Amniotic epithelial cell (primary cell): ENCODE measurements around the gene KRTAP5-8.
"Not testable (repeated sequence)": the region's sequence is repeated elsewhere in the genome, so short reads cannot be mapped to it uniquely, and the experiment has no call there.

Source experiments
- DNase-seq: peaks from one replicate; pipeline ENCODE4 v3.0.0-alpha.2; 2010; ENCODE audit warnings: low read depth

Gene KRTAP5-8

GRCh38 chr11:71537977-71538665 lies at the start of gene KRTAP5-8:
Gene KRTAP5-8, plus strand, starts transcription at chr11:71538025. Its CDS starts 31 bp downstream, at chr11:71538056.
- not testable (repeated sequence) for DNase-seq

GRCh38 chr11:71488681-71489270 lies 49.0 kb upstream of the KRTAP5-8 start:
- DNase-seq = no peak

GRCh38 chr11:71489311-71490043 lies 48.3 kb upstream of the KRTAP5-8 start:
- DNase-seq = peak; percentile 66

GRCh38 chr11:71490044-71490730 lies 47.6 kb upstream of the KRTAP5-8 start:
- no peak for DNase-seq

GRCh38 chr11:71490731-71491390 lies 47.0 kb upstream of the KRTAP5-8 start:
- no peak for DNase-seq

- no peak for DNase-seq
These were observed 46.3 kb upstream of the KRTAP5-8 start for GRCh38 chr11:71491531-71491930.

- DNase-seq = no peak
These were observed 45.9 kb upstream of the KRTAP5-8 start for GRCh38 chr11:71491940-71492339.

GRCh38 chr11:71495286-71496230 lies 42.3 kb upstream of the KRTAP5-8 start:
- DNase-seq = no peak

GRCh38 chr11:71496421-71496820 lies 41.4 kb upstream of the KRTAP5-8 start:
- no peak for DNase-seq

- DNase-seq = no peak
These were observed 39.7 kb upstream of the KRTAP5-8 start for GRCh38 chr11:71498091-71498490.

- DNase-seq = no peak
These were observed 38.7 kb upstream of the KRTAP5-8 start for GRCh38 chr11:71499125-71499524.

GRCh38 chr11:71499546-71499945 lies 38.3 kb upstream of the KRTAP5-8 start:
- DNase-seq = no peak

GRCh38 chr11:71500601-71501021 lies 37.2 kb upstream of the KRTAP5-8 start:
- DNase-seq = no peak

- DNase-seq = no peak
These were observed 36.5 kb upstream of the KRTAP5-8 start for GRCh38 chr11:71501071-71501985.

GRCh38 chr11:71502026-71502425 lies 35.8 kb upstream of the KRTAP5-8 start:
- no peak for DNase-seq

GRCh38 chr11:71502871-71503435 lies 34.9 kb upstream of the KRTAP5-8 start:
- no peak for DNase-seq

GRCh38 chr11:71504531-71504930 lies 33.3 kb upstream of the KRTAP5-8 start:
- no peak for DNase-seq

GRCh38 chr11:71505001-71505400 lies 32.8 kb upstream of the KRTAP5-8 start:
- no peak for DNase-seq

GRCh38 chr11:71505781-71506180 lies 32.0 kb upstream of the KRTAP5-8 start:
- no peak for DNase-seq
